Type B pancreatic cell (in vitro differentiated cells): ENCODE results near the gene SYP. TPM values are rescaled to one million over a fixed set of nuclear protein-coding genes. Genes with fewer than 3 reads are reported as not detected.
"Not testable (repeated sequence)": the region's sequence is repeated elsewhere in the genome, so short reads cannot be mapped to it uniquely, and the experiment has no call there.

Experiments used
- DNase-seq: peaks from one replicate; pipeline ENCODE4 v3.0.0; 2021; ENCODE audit warnings: mixed read lengths; ENCODE audit not compliant: unreplicated experiment; ENCODE audit errors: extremely low spot score
- H3K27ac Mint-ChIP-seq: 2 replicates; pipeline ENCODE4 v1.8.0; 2021; ENCODE audit warnings: mild to moderate bottlenecking, mixed read lengths
- H3K27me3 Mint-ChIP-seq: 2 replicates; pipeline ENCODE4 v1.8.0; 2021; ENCODE audit warnings: mixed read lengths
- H3K36me3 Mint-ChIP-seq: 2 replicates; pipeline ENCODE4 v1.8.0; 2021; ENCODE audit warnings: mixed read lengths
- H3K4me1 Mint-ChIP-seq: one replicate; pipeline ENCODE4 v1.8.0; 2021; ENCODE audit warnings: mixed read lengths; ENCODE audit not compliant: unreplicated experiment
- H3K4me3 Mint-ChIP-seq: 2 replicates; pipeline ENCODE4 v1.8.0; 2021; ENCODE audit warnings: mild to moderate bottlenecking, mixed read lengths
- H3K9me3 Mint-ChIP-seq: 2 replicates; pipeline ENCODE4 v1.8.0; 2021; ENCODE audit warnings: mixed read lengths
- total RNA-seq: library from RNA; stranded (reverse); gene quantifications from 2 replicates; pipeline ENCODE4 v1.2.1, GENCODE V29; 2021; ENCODE audit warnings: low replicate concordance
- TF ChIP-seq, protein P1 (sequence below): fragments of 200-600 bp; sonication (generic); conservative IDR thresholded peaks from 2 replicates; pipeline ENCODE4 v1.5.0; 2021; ENCODE audit warnings: antibody characterized with exemption, mild to moderate bottlenecking

SYP gene
- total RNA-seq, 1 donor from 2014 or later = 13.6 TPM

GRCh38 chrX:49157194-49157593 is 42.8 kb downstream of the SYP start:
- Mint-ChIP-seq H3K4me3 (peak overlapping the region; percentile 45), H3K36me3 (no peaks in the 10 kb centered on the region)

DNA sequence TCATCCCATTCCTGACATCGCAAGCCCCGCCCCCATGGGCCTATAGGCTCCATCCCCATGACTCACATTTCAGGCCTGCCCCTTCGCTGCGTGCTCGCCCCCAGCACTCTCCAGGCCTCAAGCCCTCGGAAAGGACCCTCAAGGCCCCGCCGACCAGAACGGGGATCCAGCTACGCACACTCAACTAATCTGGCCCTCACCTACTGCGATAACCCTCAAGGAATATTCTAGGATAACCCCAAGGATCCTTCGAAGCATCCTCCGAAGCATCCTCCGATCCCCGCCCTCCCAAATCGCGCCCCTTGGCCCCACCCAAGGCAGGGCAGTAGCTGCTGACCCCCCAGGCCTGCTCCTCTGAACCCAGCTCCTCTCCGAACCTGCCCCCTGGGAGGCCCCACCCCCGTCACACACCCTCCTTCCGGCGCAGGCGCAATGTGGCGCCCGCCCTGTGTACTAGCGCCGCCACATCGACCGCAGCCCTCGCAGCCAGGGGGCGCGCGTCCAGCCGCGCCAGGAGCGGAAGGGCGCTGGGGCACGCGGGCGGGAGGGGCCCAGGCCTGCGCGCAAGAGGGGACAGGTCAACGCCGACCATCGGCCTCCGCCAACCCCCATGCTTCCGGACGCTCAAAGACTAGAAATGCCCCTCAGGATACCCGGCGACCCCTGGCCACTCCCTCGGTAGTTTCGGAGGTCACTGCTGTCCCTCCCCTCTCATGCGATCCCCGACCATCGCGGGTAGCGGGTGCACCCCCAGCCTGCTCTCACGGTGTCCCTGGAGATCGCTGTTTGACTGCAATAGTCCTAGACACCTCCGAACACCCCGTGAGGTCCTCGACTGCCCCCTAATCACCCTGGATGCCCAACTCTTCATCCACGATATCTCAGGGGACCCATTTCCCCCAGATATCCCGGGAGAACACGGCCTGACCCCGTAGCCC is 43.8 kb downstream of the SYP start:
- Mint-ChIP-seq H3K27me3 (no peaks in the 10 kb centered on the region), H3K4me1 (no peaks in the 10 kb centered on the region), H3K4me3 (peak overlapping the region; percentile 92), H3K9me3 (no peaks in the 10 kb centered on the region), H3K36me3 (no peaks in the 10 kb centered on the region), H3K27ac (peak overlapping the region; percentile 94)
- peak; percentile 82 for DNase-seq
- TF ChIP-seq, protein P1, sequence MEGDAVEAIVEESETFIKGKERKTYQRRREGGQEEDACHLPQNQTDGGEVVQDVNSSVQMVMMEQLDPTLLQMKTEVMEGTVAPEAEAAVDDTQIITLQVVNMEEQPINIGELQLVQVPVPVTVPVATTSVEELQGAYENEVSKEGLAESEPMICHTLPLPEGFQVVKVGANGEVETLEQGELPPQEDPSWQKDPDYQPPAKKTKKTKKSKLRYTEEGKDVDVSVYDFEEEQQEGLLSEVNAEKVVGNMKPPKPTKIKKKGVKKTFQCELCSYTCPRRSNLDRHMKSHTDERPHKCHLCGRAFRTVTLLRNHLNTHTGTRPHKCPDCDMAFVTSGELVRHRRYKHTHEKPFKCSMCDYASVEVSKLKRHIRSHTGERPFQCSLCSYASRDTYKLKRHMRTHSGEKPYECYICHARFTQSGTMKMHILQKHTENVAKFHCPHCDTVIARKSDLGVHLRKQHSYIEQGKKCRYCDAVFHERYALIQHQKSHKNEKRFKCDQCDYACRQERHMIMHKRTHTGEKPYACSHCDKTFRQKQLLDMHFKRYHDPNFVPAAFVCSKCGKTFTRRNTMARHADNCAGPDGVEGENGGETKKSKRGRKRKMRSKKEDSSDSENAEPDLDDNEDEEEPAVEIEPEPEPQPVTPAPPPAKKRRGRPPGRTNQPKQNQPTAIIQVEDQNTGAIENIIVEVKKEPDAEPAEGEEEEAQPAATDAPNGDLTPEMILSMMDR = peak; percentile 77

More at GRCh38 chrX:49157194-49157593, 42.8 kb downstream of the SYP start:
- H3K9me3 Mint-ChIP-seq = no peaks in the 10 kb centered on the region
- H3K27ac Mint-ChIP-seq = peak overlapping the region; percentile 61
- TF ChIP-seq, protein P1 = no peak
- H3K4me1 Mint-ChIP-seq = no peaks in the 10 kb centered on the region
- no peaks in the 10 kb centered on the region for H3K27me3 Mint-ChIP-seq
- no peak for DNase-seq

GRCh38 chrX:49155243-49155899 is 44.6 kb downstream of the SYP start:
- H3K9me3 Mint-ChIP-seq = no peaks in the 10 kb centered on the region
- TF ChIP-seq, protein P1 = no peak
- H3K27me3 Mint-ChIP-seq = no peaks in the 10 kb centered on the region
- no peaks in the 10 kb centered on the region for H3K4me1 Mint-ChIP-seq
- peak overlapping the region; percentile 94 for H3K27ac Mint-ChIP-seq
- peak overlapping the region; percentile 92 for H3K4me3 Mint-ChIP-seq
- H3K36me3 Mint-ChIP-seq = no peaks in the 10 kb centered on the region
- DNase-seq = no peak

- TF ChIP-seq, protein P1 = no peak
- Mint-ChIP-seq H3K4me3 (no peak overlapping the region), H3K9me3 (no peaks in the 10 kb centered on the region), H3K36me3 (peaks cover 4% of the 10 kb centered on the region), H3K27ac (no peak overlapping the region), H3K27me3 (no peaks in the 10 kb centered on the region), H3K4me1 (no peaks in the 10 kb centered on the region)
- DNase-seq = no peak
Measured at GRCh38 chrX:49153467-49153866, 46.5 kb downstream of the SYP start.

GRCh38 chrX:49149291-49149690 is 50.7 kb downstream of the SYP start:
- not testable (repeated sequence) for H3K27me3 Mint-ChIP-seq, H3K9me3 Mint-ChIP-seq, H3K4me3 Mint-ChIP-seq, H3K36me3 Mint-ChIP-seq, DNase-seq, H3K4me1 Mint-ChIP-seq
- H3K27ac Mint-ChIP-seq = peak overlapping the region; percentile 84

GRCh38 chrX:49148390-49149100 is 51.4 kb downstream of the SYP start:
- H3K36me3 Mint-ChIP-seq, DNase-seq, H3K4me3 Mint-ChIP-seq, H3K9me3 Mint-ChIP-seq, H3K4me1 Mint-ChIP-seq, H3K27me3 Mint-ChIP-seq: not testable (repeated sequence)
- H3K27ac Mint-ChIP-seq = peak overlapping the region; percentile 84
